Measurements from ENCODE around the gene PRELP.

- TF ChIP-seq NFRKB (IDR thresholded peaks at IDR 0.05) (no peak), FOXK2 (IDR thresholded peaks at IDR 0.05) (no peak), SUZ12 (IDR thresholded peaks at IDR 0.05) (no peak), ARNT (IDR thresholded peaks at IDR 0.05) (no peak), TARDBP (IDR thresholded peaks at IDR 0.05) (no peak), FOXA1 (IDR thresholded peaks at IDR 0.05) (no peak), LEF1 (IDR thresholded peaks at IDR 0.05; ENCODE audit: borderline replicate concordance) (no peak), FOXM1 (IDR thresholded peaks at IDR 0.05; ENCODE audit: borderline replicate concordance) (no peak)
Measured at GRCh38 chr1:203458078-203458477, 17.5 kb upstream of the PRELP start.

All from HEK293T (cell line).